Adrenal gland (tissue), 12 donors: Measurements from ENCODE around the gene SUPT7L. TPM values are rescaled to one million over a fixed set of nuclear protein-coding genes. Genes with fewer than 3 reads are reported as not detected.

Source experiments
- DNase-seq, 7 donors: peaks; one replicate each; pipeline ENCODE4 v3.0.0-alpha.2; 2019 to 2020
- H3K27ac ChIP-seq, 5 donors: fragments of 200-600 bp; sonication (generic) in 4 of 5; 1 replicate in 3 of 5; 2 replicates in 2 of 5; pipeline versions ENCODE4 v1.5.1 to v1.8.0; 2016 to 2020; ENCODE audit warnings: mild to moderate bottlenecking in 1 of 5
- H3K27me3 ChIP-seq: fragments of 200-600 bp; 2 replicates; pipeline ENCODE4 v1.8.0; 2021
- H3K36me3 ChIP-seq, 2 donors: fragments of 200-600 bp; replicated peaks in 1 of 2; 1 replicate in 1 of 2; 2 replicates in 1 of 2; pipeline versions ENCODE4 v1.5.1 to v1.8.0; 2018 to 2022
- H3K4me1 ChIP-seq, 2 donors: fragments of 200-600 bp; replicated peaks in 1 of 2; 1 replicate in 1 of 2; 2 replicates in 1 of 2; pipeline versions ENCODE4 v1.5.1 to v1.8.0; 2018 to 2021
- H3K4me3 ChIP-seq, 4 donors: fragments of 200-600 bp; sonication (generic) in 3 of 4; one replicate each; pipeline ENCODE4 v1.5.1; 2016 to 2018
- H3K9me3 ChIP-seq, 3 donors: fragments of 200-600 bp; sonication (generic) in 1 of 3; replicated peaks in 1 of 3; 1 replicate in 2 of 3; 2 replicates in 1 of 3; pipeline versions ENCODE4 v1.5.1 to v1.8.0; 2016 to 2021
- POLR2A ChIP-seq, 2 donors: fragments of 450-650 bp; IDR thresholded peaks; one replicate each; pipeline ENCODE4 v1.6.1; 2017; ENCODE audit warnings: antibody characterized with exemption in 2 of 2, mild to moderate bottlenecking in 2 of 2, moderate library complexity in 1 of 2
- WGBS, 4 donors: extraction: QIAGEN DNeasy Blood & Tissue Kit in 2 of 4; methylation state at CpG; one replicate each; pipeline versions ENCODE4 v1.1.5 to v1.1.7; 2013 to 2017; 5-methylcytosine and 5-hydroxymethylcytosine counted together
- intact Hi-C, 2 donors: fragments of 100-400 bp; cut with DNase I; formaldehyde crosslinking; loops; one replicate each; pipeline versions ENCODE4 v1.14.1 to v1.15.0; 2022 to 2023
- polyA plus RNA-seq, 3 donors: library from polyadenylated mRNA; stranded (reverse); fragments of 200-250 nt in 2 of 3; fragments of 350-450 nt in 1 of 3; fragmentation: Illumina TruSeq in 1 of 3; extraction: RNeasy Lipid Tissue Mini Kit (QIAGEN cat#74804) in 1 of 3; gene quantifications; one replicate each; pipeline ENCODE4 v1.2.3, GENCODE V29; 2013 to 2014
- total RNA-seq, 9 donors: library from RNA; depleted of rRNA in 4 of 9; stranded (reverse); fragments of >200 nt in 4 of 9; fragments of 120-200 nt in 1 of 9; fragmentation: NEBNext Ultra II Directional in 1 of 9; extraction: Animal tissue kit (Norgen Biotek cat#: 25700) in 1 of 9; gene quantifications; one replicate each; pipeline versions ENCODE4 v1.1.0 to v1.2.4, GENCODE V29; 2013 to 2023
- TF ChIP-seq, protein P1 (sequence below), 6 experiments: fragments of 450-650 bp in 4 of 6; fragments of 200-600 bp in 2 of 6; sonication (generic) in 1 of 6; IDR thresholded peaks; 1 replicate in 5 of 6; 2 replicates in 1 of 6; pipeline versions ENCODE4 v1.5.1 to v1.8.0; 2016 to 2021; ENCODE audit warnings: antibody characterized with exemption in 6 of 6, mild to moderate bottlenecking in 2 of 6, moderate library complexity in 1 of 6
- donor health status: healthy with polysubstance abuse.
- donor health status: Bipolar disorder and iron deficiency.
- donor health status: DM: yes; HTN: yes; CAD: no.
- donor health status: DM: no; HTN: no; CAD: no.
- donor health status: DM: no; HTN: no; CAD: no.
- donor health status: DM: yes; HTN: yes; CAD: no.

Gene SUPT7L
- total and polyA plus RNA-seq, 12 donors, result 16.6 to 51.4 (median 33.8) TPM

DNA sequence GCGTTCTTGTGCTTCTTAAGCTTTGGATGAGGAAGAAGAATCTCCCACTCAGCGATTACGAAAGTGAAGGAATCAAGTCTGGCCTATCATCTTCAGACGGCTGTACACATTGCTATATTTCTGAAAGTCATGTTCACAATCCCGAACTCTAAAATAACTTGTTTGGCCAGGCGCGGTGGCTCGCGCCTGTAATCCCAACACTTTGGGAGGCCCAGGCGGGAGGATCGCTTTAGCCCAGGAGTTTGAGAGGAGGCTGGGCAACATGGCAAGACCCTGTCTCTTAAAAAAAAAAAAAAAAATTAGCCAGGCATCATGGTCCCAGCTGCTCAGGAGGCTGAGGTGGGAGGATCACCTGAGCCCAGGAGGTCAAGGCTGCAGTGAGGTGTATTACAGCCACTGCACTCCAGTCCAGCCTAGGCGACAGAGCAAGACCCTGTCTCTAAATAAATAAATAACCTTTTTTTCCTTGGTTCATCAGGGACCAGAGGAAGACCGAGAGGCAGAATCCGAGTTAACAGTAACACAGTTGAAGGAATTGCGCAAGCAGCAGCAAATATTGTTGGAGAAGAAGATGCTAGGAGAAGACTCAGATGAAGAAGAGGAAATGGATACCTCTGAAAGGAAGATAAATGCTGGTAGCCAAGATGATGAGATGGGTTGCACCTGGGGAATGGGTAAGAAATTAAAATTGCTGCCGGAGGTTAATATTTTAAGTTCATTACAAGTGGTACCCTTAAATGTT lies 1.4 kb upstream of the SUPT7L start:
- Histone ChIP-seq H3K36me3 (peaks cover 0 to 52% of the 10 kb centered on the region in 2 donors), H3K9me3 (no peaks in the 10 kb centered on the region), H3K27ac (no peak overlapping the region), H3K27me3 (no peaks in the 10 kb centered on the region), H3K4me1 (peaks cover 16 to 43% of the 10 kb centered on the region in 2 donors), H3K4me3 (peak overlapping the region in 3 of 4 donors; percentile 51 to 96 (median 81))
- no peak for DNase-seq
- no peak for TF ChIP-seq POLR2A (IDR thresholded peaks at IDR 0.05)
- TF ChIP-seq, protein P1, sequence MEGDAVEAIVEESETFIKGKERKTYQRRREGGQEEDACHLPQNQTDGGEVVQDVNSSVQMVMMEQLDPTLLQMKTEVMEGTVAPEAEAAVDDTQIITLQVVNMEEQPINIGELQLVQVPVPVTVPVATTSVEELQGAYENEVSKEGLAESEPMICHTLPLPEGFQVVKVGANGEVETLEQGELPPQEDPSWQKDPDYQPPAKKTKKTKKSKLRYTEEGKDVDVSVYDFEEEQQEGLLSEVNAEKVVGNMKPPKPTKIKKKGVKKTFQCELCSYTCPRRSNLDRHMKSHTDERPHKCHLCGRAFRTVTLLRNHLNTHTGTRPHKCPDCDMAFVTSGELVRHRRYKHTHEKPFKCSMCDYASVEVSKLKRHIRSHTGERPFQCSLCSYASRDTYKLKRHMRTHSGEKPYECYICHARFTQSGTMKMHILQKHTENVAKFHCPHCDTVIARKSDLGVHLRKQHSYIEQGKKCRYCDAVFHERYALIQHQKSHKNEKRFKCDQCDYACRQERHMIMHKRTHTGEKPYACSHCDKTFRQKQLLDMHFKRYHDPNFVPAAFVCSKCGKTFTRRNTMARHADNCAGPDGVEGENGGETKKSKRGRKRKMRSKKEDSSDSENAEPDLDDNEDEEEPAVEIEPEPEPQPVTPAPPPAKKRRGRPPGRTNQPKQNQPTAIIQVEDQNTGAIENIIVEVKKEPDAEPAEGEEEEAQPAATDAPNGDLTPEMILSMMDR (IDR thresholded peaks at IDR 0.05), result no peak
- intact Hi-C loops, result no loop called here
- WGBS, 4 donors, result 79 to 85% (median 81%) methylated on average over 16 of the region's 16 CpGs

DNA sequence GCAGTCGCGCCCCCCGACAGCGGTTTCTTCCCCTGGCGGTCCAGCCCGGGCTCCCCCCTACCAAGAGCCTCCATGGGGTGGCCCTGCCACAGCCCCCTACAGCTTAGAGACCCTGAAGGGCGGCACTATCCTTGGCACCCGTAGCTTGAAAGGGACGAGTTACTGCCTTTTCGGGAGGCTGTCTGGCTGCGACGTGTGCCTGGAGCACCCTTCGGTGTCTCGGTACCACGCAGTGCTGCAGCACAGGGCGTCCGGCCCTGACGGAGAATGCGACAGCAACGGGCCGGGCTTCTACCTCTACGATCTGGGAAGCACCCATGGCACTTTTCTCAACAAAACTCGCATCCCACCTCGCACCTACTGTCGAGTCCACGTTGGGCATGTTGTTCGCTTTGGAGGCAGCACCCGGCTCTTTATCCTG lies 750 bp upstream of the SUPT7L start:
- WGBS, 4 donors, result 3 to 18% (median 4%) methylated on average over 7 to 28 of the region's 28 CpGs
- Histone ChIP-seq H3K4me3 (peak overlapping the region; percentile 51 to 96 (median 84)), H3K27ac (peak overlapping the region; percentile 45 to 97 (median 77)), H3K4me1 (peaks cover 16 to 43% of the 10 kb centered on the region in 2 donors), H3K36me3 (peaks cover 0 to 52% of the 10 kb centered on the region in 2 donors), H3K27me3 (no peaks in the 10 kb centered on the region), H3K9me3 (no peaks in the 10 kb centered on the region)
- TF ChIP-seq POLR2A (IDR thresholded peaks at IDR 0.05), result no peak
- TF ChIP-seq, protein P1 (IDR thresholded peaks at IDR 0.05), result no peak
- no peak for DNase-seq
- intact Hi-C loops, result no loop called here

- no peak for TF ChIP-seq POLR2A (IDR thresholded peaks at IDR 0.05)
- TF ChIP-seq, protein P1 (IDR thresholded peaks at IDR 0.05), result no peak
- H3K36me3 ChIP-seq, result peaks cover 0 to 41% of the 10 kb centered on the region in 2 donors
- WGBS, 4 donors, result 79 to 92% (median 84%) methylated on average over 1 of the region's 1 CpG
- peaks cover 16 to 31% of the 10 kb centered on the region in 2 donors for H3K4me1 ChIP-seq
- no peaks in the 10 kb centered on the region for H3K9me3 ChIP-seq
- intact Hi-C loops, result no loop called here
- no peak overlapping the region for H3K4me3 ChIP-seq
- no peaks in the 10 kb centered on the region for H3K27me3 ChIP-seq
- H3K27ac ChIP-seq, result no peak overlapping the region
- DNase-seq, result no peak
Measured at GRCh38 chr2:27661371-27661770, 2.0 kb downstream of the SUPT7L start.

DNA sequence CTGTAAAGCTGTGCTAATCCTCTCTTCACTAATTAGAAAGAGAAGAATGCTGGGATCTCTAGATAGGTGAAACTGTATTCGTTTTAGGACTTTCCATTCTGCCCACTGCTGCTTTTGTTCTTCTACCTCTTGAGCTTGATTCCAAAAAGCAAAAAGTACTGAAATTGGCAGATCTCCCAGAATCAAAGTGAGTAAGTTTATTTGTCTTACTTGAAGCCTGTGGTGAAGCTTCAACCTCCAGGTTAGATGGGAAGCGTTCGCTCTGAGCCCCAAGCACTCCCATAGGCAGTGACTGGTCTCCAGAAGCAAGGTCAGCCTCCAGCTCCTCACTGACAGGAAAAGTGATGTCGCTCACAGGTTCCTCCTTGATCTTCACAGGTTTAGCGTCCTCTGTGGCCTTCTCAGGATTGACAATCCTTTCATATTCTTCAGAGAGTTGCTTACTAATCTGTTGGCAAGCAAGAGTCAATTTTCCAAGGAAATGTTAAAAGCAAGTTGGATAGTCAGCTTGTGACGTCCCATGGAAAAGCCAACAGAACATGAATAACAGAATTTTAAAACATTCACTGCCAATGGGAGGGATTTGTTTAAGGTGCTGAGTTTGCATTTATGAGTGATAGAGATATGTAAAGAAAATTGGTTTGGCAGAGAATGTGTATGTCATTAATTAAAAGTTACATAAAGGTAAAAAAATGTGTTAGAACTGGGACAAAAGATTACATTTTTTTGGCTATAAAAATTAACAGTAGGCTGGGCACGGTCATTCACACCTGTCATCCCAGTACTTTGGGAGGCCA lies 8.1 kb downstream of the SUPT7L start:
- intact Hi-C loops, result no loop called here
- no peaks in the 10 kb centered on the region for H3K27me3 ChIP-seq
- WGBS, 4 donors, result 78 to 81% (median 79%) methylated on average over 7 of the region's 7 CpGs
- H3K36me3 ChIP-seq, result peaks cover 0 to 86% of the 10 kb centered on the region in 2 donors
- TF ChIP-seq POLR2A (IDR thresholded peaks at IDR 0.05), result no peak
- TF ChIP-seq, protein P1 (IDR thresholded peaks at IDR 0.05), result no peak
- H3K27ac ChIP-seq, result peak overlapping the region in 1 of 5 donors; percentile 26
- H3K4me3 ChIP-seq, result no peak overlapping the region
- H3K4me1 ChIP-seq, result no peaks in the 10 kb centered on the region
- H3K9me3 ChIP-seq, result no peaks in the 10 kb centered on the region
- peak in 3 of 7 donors; percentile 13 to 47 (median 45) for DNase-seq
